ENCODE measurements around the gene PGR.

GRCh38 chr11:101115671-101116160, 13.9 kb downstream of the PGR start:
- TF ChIP-seq CTCF (IDR thresholded peaks at IDR 0.05) (no peak), POLR2A (IDR thresholded peaks at IDR 0.05) (no peak)
